MM.1S (cell line): ENCODE measurements around the gene DAAM1.

Source experiments
- DNase-seq: peaks from one replicate; pipeline ENCODE4 v3.0.0-alpha.2; 2015
- H2AFZ ChIP-seq: fragments of 300-600 bp; sonication (generic); 2 replicates; pipeline ENCODE4 v1.6.0; 2016; ENCODE audit warnings: antibody characterized with exemption, low read length
- H3F3A ChIP-seq: fragments of 300-600 bp; sonication (generic); 2 replicates; pipeline ENCODE4 v1.6.1; 2016; ENCODE audit warnings: mild to moderate bottlenecking, antibody characterized with exemption, low read length, moderate library complexity, mixed read lengths; ENCODE audit not compliant: insufficient read depth
- H3K27ac ChIP-seq: fragments of 300-600 bp; sonication (generic); 2 replicates; pipeline ENCODE4 v1.5.1; 2016; ENCODE audit warnings: mild to moderate bottlenecking, low read length
- H3K27me3 ChIP-seq: fragments of 300-600 bp; sonication (generic); replicated peaks from 2 replicates; pipeline ENCODE4 v1.6.0; 2016; ENCODE audit warnings: low read length; ENCODE audit not compliant: insufficient read depth
- H3K36me3 ChIP-seq: fragments of 300-600 bp; sonication (generic); replicated peaks from 2 replicates; pipeline ENCODE4 v1.6.1; 2016; ENCODE audit warnings: mild to moderate bottlenecking, low read length, mixed read lengths; ENCODE audit not compliant: insufficient read depth
- H3K4me1 ChIP-seq: fragments of 300-600 bp; sonication (generic); 2 replicates; pipeline ENCODE4 v1.6.1; 2016; ENCODE audit warnings: low read length, mixed read lengths
- H3K4me2 ChIP-seq: fragments of 300-600 bp; sonication (generic); 2 replicates; pipeline ENCODE4 v1.6.0; 2016; ENCODE audit warnings: low read depth, low read length
- H3K4me3 ChIP-seq: fragments of 300-600 bp; sonication (generic); 2 replicates; pipeline ENCODE4 v1.5.1; 2016; ENCODE audit warnings: low read length, mixed read lengths
- H3K79me2 ChIP-seq: fragments of 300-600 bp; sonication (generic); 2 replicates; pipeline ENCODE4 v1.6.1; 2016; ENCODE audit warnings: mixed run types, low read length, mixed read lengths
- H3K9ac ChIP-seq: fragments of 300-600 bp; sonication (generic); 2 replicates; pipeline ENCODE4 v1.6.1; 2016; ENCODE audit warnings: low read length, mixed read lengths
- H3K9me2 ChIP-seq: fragments of 300-600 bp; sonication (generic); replicated peaks from 2 replicates; pipeline ENCODE4 v1.6.1; 2016; ENCODE audit warnings: mild to moderate bottlenecking, low read length, mixed read lengths; ENCODE audit not compliant: insufficient read depth
- H3K9me3 ChIP-seq: fragments of 300-600 bp; sonication (generic); replicated peaks from 2 replicates; pipeline ENCODE4 v1.6.1; 2016; ENCODE audit warnings: mild to moderate bottlenecking, low read length, mixed read lengths; ENCODE audit not compliant: insufficient read depth
- H4K20me1 ChIP-seq: fragments of 300-600 bp; sonication (generic); 2 replicates; pipeline ENCODE4 v1.6.1; 2016; ENCODE audit warnings: mild to moderate bottlenecking, low read length, moderate library complexity, mixed read lengths; ENCODE audit not compliant: insufficient read depth
- EZH2 ChIP-seq: fragments of 300-600 bp; sonication (generic); optimal IDR thresholded peaks from 2 replicates; pipeline ENCODE3; 2017; ENCODE audit warnings: low read depth, mild to moderate bottlenecking, antibody characterized with exemption, low read length, mixed read lengths
- EZH2phosphoT487 ChIP-seq: fragments of 300-600 bp; sonication (generic); IDR thresholded peaks from 2 replicates; pipeline ENCODE4 v1.6.1; 2018; ENCODE audit warnings: antibody characterized with exemption, low read length
- TF ChIP-seq, protein P1 (sequence below): fragments of 300-600 bp; sonication (generic); IDR thresholded peaks from 2 replicates; pipeline ENCODE4 v1.5.1; 2016; ENCODE audit warnings: antibody characterized with exemption, low read length, mixed read lengths

DAAM1 gene

GRCh38 chr14:59268858-59269257 lies 80.4 kb downstream of the DAAM1 start:
- Histone ChIP-seq H3K4me1 (no peaks in the 10 kb centered on the region), H3K9ac (no peak overlapping the region), H3K9me3 (no peaks in the 10 kb centered on the region), H3K4me2 (no peak overlapping the region), H2AFZ (no peak overlapping the region), H3K36me3 (no peaks in the 10 kb centered on the region), H3K27me3 (no peaks in the 10 kb centered on the region), H3K4me3 (no peak overlapping the region), H3K79me2 (no peaks in the 10 kb centered on the region), H3F3A (no peaks in the 10 kb centered on the region), H3K9me2 (no peaks in the 10 kb centered on the region), H4K20me1 (no peaks in the 10 kb centered on the region), H3K27ac (no peak overlapping the region)
- TF ChIP-seq EZH2 (no peak), EZH2phosphoT487 (no peak)
- TF ChIP-seq, protein P1, sequence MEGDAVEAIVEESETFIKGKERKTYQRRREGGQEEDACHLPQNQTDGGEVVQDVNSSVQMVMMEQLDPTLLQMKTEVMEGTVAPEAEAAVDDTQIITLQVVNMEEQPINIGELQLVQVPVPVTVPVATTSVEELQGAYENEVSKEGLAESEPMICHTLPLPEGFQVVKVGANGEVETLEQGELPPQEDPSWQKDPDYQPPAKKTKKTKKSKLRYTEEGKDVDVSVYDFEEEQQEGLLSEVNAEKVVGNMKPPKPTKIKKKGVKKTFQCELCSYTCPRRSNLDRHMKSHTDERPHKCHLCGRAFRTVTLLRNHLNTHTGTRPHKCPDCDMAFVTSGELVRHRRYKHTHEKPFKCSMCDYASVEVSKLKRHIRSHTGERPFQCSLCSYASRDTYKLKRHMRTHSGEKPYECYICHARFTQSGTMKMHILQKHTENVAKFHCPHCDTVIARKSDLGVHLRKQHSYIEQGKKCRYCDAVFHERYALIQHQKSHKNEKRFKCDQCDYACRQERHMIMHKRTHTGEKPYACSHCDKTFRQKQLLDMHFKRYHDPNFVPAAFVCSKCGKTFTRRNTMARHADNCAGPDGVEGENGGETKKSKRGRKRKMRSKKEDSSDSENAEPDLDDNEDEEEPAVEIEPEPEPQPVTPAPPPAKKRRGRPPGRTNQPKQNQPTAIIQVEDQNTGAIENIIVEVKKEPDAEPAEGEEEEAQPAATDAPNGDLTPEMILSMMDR = no peak
- DNase-seq = no peak

DNA sequence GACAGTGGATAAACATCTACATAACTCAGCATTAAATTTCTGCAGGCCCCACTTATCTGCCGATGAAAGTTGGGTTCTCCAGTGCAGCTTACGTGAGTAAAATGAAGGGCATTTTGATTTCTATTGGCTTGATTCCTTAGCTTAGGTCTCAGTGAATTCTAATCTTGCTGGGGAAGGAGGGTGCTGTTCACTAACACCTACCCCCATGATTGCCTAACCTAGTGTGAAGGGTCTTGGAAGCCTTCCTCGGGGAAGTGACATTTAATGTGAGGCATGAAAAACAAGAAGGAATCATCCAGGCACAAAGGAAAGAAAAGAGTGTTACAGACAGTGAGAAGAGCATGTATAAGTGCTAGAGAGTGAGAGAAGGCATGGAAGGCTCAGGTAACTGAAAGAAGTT lies 81.0 kb downstream of the DAAM1 start:
- TF ChIP-seq EZH2 = no peak
- no peak for TF ChIP-seq EZH2phosphoT487
- TF ChIP-seq, protein P1 = no peak
- Histone ChIP-seq H3K4me3 (no peak overlapping the region), H3K27ac (no peak overlapping the region), H3K4me2 (no peak overlapping the region), H3K9me3 (no peaks in the 10 kb centered on the region), H3K9me2 (no peaks in the 10 kb centered on the region), H4K20me1 (no peaks in the 10 kb centered on the region), H3K27me3 (no peaks in the 10 kb centered on the region), H2AFZ (no peak overlapping the region), H3F3A (no peaks in the 10 kb centered on the region), H3K9ac (no peak overlapping the region), H3K36me3 (no peaks in the 10 kb centered on the region), H3K79me2 (no peaks in the 10 kb centered on the region), H3K4me1 (no peaks in the 10 kb centered on the region)
- no peak for DNase-seq

- Histone ChIP-seq H3K27ac (no peak overlapping the region), H3K36me3 (no peaks in the 10 kb centered on the region), H3K4me2 (no peak overlapping the region), H3K4me1 (no peaks in the 10 kb centered on the region), H3K9me3 (no peaks in the 10 kb centered on the region), H3K79me2 (no peaks in the 10 kb centered on the region), H2AFZ (no peak overlapping the region), H3F3A (no peaks in the 10 kb centered on the region), H3K4me3 (no peak overlapping the region), H3K9ac (no peak overlapping the region), H4K20me1 (no peaks in the 10 kb centered on the region), H3K9me2 (no peaks in the 10 kb centered on the region), H3K27me3 (no peaks in the 10 kb centered on the region)
- TF ChIP-seq EZH2 (no peak), EZH2phosphoT487 (no peak)
- TF ChIP-seq, protein P1 = no peak
- no peak for DNase-seq
Observed at GRCh38 chr14:59271256-59271655, 82.8 kb downstream of the DAAM1 start.
